GM18520 (cell line): Measurements from ENCODE around the gene LRRC7.

Source experiments
- ATAC-seq: cut with Tn5 transposase; IDR thresholded peaks from one replicate; pipeline ENCODE4 v1.9.1; 2021; ENCODE audit not compliant: unreplicated experiment

Gene LRRC7

DNA sequence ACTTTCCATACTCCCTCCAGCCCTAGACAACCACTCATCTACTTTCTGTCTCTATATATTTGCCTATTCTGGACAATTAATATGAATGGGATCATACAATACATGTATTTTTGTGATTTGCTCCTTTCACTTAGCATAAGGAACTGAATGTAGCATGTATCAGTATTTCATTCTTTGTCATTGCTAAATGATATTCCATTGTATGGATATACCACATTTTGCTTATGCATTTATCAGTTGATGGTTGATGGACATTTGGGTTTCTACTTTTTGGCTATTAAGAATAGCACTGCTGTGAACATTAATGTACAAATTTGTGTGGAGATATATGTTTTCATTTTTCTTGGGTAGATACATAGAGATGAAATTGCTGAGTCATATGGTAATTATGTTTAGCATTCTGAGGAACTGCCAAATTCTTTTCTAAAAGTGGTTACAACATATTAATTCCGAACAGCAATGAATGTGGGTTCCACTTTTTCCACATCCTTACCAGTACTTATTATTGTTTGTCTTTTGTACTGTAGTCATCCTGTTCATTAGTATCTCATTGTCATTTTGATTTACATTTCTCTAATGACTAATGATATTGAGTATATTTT, 516.7 kb downstream of the LRRC7 start:
- ATAC-seq, result no peak

DNA sequence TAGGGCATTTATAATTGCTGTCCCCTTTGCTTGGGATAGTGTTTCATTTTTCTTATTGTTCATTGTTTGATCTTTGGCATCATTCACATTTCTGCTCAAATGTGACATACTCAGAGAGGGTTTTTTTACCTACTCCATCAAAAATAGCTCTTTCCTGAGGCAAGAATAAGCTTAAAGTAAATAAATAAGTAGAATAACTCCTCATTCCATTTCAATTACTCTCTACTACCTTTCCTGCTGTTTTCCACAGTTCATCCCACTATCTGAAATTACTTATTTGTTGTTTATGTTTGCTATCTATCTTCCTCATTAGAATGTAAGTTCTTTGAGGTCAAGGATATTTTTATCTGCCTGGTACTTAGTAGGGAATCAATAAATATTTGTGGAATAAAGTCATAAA, 517.8 kb downstream of the LRRC7 start:
- ATAC-seq, result no peak

DNA sequence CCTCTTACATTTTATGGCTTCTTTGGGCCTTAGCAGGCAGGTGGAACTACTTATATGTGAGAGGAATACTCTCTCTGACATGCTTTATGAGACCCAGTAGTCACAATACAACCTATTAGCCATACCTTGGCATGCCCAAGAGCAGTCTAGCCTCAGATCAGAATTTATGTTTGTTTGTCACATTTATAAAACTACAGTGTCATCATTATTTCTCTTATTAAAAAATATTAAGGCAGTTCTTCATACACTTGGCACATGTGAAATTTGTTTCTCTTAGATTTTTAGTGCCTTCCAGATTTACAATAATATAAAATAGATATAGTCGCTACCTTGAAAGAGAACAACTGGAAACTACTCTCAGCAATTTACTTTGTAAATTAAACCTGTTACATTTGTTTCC, 519.2 kb downstream of the LRRC7 start:
- no peak for ATAC-seq

DNA sequence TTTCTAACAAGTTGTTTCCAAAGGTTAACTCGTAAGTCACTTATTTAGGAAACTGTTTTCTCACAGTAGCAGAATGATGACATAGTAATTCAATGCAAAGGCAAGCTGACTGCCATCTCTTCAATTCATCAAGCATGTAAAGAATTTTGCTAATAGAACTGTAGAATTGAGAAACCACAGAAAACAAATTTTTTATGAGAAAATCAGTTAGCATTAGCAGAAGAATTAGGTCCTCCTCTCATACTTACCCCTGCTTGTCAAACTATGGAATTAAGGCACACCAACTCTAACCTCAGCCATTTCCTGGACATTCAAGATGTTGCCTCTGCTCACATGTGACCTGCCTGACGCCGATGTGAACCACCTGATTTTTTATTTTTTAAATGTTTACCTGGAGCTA, 522.4 kb downstream of the LRRC7 start:
- no peak for ATAC-seq

DNA sequence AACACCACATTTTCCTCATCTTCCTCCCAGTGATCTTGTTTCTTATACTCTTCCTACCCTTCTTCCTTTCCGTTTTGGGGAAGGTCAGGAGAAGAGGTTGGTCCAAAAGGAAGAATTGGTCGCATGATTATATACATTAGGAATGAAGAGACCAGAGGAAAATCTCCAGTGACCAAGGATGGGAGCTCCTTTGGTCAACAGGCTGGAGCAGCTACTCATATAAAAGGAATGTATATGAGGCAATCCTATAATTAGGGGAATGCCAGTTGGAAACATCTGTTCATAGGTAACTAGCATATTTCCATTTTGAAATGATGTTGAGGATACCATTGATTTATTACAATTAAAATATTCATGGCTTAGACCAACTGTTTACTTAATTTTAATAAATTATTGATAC, 523.2 kb downstream of the LRRC7 start:
- no peak for ATAC-seq

DNA sequence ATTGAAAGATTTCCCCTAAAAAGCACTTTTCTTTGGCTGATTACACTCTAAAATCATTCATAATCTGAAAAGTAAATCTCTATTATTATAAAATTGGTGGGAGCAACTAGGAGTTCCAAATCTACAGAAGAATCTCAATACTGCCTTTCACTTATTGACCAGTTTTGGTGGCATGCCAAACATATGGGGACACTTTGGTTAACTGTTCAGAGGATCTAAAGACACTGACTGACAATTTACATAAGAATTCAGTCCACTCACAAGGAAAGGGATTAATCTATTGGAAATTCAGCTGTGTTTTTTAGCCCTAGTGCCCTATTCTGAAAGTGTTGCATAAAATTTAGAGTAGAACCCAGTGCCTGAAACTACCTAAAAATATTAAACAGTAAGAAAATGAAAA, 524.1 kb downstream of the LRRC7 start:
- ATAC-seq, result no peak

DNA sequence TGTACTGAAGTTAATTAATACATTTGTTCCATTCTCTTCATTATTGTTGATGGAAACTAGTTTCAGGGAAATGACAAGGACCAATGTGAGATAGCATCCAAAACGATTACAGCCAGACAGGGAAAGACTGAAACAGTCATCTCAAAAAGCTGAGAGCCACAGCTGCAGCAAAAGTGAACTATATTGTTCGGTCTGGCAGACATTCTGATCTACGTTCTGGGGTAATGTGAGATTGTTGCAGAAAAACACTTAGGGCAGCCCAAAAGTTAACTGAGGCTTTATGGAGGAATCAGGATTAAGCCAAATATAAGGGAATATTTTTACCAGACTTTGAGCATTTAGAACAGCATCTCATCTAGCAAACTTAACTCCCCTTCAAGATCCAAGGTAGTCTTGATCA, 524.8 kb downstream of the LRRC7 start:
- ATAC-seq, result no peak

DNA sequence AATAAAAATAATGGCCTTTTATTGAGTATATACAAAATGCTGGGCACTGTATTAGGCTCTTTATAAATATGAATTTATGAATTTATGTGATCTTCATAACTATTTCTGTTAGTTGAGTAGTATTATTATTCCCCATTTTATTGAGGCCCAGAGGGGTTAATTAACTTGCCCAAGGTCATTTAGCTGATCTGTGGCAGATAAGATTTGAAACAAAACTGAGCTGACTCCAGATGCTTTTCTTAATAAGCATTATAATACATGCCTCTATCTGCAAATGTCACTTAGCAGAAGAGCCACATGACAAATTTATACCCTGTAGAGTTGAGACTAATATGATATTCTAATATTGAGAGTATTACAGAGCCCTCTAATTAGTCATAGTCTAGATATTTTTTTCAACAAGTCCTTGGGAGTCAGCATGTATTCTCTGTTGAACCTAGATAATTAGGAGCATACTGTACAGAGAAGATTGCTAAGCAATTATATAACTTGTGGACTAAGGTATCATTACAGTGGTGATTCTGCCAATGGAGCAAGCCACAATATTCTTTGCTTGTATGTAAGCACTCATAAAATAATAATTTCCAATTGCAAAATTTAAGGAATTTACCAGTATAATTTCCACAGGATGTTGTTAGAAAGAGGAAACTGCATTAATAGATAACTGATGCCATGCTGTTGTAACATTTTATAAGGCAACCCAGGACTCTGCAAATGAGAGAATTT, 525.7 kb downstream of the LRRC7 start:
- no peak for ATAC-seq

DNA sequence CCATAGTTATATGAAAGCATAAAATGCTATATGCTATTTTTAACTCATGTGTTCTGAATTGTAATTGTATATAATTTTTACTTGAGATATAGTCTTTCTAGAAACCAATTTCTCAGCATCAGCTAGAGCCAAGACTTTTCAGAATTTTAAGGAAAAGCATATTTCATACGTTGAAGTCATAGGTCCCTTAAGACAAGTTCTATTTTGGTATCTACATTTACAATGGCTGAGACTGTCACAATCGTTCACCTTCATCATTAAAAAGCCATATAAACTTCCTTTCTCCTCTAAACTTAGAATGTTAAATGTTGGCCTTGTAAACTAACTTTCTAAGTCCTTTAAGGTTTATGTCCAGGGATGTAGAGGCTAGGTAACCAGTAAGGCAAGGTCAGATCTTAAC, 533.5 kb downstream of the LRRC7 start:
- ATAC-seq, result no peak

DNA sequence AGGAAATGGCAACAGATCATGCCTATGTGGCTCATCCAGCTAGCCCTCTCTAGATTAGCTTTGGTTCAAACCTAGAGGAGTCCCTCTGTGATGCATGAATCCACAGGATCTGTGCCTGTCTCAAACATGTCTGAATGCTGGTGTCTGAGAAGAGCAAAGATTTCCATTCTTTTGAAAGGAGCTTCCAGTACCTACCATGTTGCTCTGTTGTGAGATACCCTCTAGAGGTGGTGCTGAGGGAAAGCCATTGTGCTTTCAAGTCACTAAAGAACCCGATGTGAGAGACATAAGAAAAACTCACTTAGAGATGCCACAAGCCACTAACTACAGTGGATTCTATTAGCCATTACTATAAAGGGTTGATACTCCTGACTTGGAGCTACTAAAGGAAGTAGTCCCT, 534.1 kb downstream of the LRRC7 start:
- ATAC-seq, result no peak

DNA sequence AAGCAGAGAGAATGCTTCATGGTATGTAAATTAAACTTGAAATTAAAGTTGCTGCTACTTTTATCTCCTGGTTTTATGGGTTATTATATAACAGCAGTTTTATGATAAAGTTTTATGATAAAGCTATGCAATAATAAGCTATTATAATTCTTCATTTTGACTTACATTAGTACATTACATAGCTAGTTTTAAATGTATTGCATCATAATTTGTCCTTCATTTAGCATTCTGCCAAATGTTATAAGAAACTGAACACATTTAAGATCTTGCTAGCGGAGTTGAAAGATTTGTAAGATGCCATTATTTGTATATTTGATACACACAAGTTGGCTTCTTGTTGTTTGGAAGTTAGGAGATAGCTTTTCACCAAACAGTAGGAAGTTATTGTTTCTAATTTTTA, 536.0 kb downstream of the LRRC7 start:
- ATAC-seq, result no peak

DNA sequence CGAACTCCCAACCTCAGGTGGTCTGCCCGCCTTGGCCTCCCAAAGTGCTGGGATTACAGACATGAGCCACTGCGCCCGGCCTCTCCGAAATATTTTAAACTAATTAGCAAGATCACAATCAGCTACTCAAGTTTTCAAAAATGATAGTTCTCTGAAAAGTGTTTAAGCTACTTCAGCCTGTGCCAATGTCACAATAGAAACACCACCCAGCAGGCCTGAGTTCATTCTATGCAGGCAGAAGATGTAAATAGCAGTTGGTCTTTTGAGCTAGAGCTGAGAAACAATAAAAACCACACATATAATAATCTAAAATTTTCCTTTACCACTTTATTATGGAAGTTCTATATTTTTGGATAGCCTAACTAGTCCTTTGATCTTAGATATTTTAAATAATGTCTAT, 541.5 kb downstream of the LRRC7 start:
- ATAC-seq, result no peak

DNA sequence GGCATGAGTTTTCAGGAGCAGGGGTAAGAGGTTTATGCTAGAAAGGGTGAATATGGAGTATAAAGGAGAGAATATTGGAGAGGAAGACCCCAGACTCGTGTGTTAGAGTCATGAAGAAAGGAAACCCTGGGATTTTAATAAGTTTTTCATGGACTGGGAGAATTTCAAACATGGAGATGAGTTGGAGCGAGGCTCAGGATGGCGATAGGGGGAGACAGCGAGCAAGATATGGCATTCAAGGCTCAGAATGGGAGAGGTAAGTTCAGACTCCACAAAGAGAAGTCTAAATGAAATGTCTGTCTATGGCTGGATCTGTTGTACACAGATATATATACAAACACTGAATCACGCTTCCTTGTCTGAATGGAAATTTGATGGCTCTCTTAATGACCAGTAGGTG, 545.1 kb downstream of the LRRC7 start:
- ATAC-seq, result no peak

DNA sequence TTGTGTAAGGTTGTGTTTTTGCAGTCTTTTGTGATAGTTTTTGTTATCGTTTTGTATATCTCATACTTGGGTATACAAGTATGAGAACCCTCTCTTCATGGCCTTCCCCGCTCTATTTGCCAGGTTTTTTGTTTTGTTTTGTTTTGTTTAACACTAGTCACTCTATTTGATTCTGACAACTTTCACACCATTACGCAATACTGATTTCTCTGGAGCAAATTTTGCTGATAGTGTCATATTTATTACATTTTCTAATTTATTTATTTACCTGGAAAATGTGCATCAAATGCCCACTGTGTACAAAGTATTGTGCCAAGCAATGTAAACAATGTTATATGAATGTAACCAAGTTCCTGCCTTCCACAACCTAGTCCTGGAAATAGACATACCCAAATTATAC, 547.6 kb downstream of the LRRC7 start:
- ATAC-seq, result no peak

DNA sequence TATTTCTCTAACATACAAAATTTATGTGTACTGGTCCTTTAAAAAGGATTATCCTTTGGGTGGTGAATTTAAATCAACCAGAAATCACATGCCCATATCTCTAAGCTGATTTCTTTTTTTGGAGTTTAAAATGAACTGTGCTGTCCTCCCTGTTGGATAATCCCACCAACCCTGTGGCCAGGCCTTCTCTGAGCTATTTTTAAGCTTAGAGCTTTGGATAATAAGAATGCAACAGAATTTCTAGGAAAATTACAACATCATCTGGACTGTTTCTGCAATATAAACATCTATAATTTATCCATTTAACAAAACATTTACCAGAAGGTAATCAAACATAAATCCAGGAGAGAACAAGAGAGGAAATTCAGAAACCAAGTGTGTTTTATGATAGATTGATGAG, 549.3 kb downstream of the LRRC7 start:
- no peak for ATAC-seq

DNA sequence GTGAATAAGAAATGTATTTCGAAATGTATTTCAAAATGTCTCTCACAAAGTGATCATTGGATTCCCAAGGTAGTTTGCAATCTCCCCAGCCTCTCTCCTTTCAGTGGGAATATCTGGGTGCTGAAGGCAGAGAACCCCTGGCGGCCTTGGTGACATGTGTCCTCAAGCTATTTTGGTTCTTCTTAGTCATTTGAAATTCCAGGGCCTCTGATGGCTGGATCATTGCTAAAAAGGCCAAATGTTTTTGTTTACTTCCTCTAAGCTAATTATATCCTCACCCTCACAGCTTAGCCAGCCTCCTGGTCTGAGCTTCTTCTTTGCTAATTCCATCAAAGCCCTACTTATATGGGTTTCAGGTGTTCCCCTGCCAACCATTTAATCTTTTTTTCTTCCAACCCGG, 566.4 kb downstream of the LRRC7 start:
- ATAC-seq, result no peak

DNA sequence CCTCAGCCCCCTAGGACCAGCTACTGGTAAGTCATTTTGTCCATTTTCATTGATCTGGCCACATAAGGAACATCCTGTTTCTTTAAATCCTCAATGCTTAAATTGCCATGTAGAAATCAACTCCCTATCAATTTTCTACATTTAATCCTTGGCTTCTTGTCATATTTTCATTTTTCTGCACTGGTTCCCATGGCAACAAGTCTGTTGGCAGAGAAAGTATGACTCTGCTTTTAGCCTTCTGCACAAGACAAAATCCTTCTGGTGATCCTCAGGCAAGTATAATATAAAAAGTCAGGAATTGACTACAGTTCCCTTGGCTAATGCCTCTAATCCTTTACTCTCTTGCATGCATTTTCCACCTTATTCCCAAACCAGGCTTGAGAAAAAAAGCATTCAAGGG, 572.6 kb downstream of the LRRC7 start:
- no peak for ATAC-seq

DNA sequence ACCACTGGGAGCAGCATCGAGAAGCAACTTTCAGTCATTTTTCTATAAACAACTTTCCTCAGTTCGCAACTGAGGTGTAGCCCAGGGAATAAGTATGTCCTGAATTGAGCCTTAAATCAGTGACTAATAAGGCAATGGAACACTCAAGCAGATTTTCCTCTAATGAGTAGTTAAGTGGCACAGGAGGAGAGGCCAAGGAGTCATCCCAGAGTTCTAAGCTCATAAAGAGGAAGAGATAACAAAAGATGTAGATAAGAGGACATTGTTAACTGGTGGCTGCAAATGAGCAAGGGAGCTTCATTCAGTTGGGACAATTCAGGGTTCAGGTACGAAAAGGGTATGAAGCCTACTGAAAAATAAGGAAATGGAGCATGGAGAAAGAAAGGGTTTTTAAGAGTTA, 573.2 kb downstream of the LRRC7 start:
- no peak for ATAC-seq

DNA sequence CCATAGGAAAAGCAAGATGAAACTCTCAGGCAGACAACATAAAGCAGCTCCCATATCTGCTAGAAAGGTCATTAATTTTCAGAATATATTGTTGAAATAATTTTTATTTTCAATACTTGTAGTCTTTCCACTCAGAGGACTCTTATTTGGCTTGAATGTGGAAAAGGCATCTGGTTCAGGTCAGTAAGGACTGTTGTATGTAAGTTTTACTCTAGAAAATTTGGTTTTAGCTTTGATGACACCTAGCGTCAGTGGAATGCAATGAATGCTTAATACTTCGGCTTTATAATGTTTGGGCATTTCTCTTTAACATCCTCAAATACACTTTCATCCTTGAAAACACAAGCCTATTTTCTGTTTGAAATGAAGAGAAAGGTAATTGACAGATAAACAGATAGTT, 574.4 kb downstream of the LRRC7 start:
- ATAC-seq, result no peak

DNA sequence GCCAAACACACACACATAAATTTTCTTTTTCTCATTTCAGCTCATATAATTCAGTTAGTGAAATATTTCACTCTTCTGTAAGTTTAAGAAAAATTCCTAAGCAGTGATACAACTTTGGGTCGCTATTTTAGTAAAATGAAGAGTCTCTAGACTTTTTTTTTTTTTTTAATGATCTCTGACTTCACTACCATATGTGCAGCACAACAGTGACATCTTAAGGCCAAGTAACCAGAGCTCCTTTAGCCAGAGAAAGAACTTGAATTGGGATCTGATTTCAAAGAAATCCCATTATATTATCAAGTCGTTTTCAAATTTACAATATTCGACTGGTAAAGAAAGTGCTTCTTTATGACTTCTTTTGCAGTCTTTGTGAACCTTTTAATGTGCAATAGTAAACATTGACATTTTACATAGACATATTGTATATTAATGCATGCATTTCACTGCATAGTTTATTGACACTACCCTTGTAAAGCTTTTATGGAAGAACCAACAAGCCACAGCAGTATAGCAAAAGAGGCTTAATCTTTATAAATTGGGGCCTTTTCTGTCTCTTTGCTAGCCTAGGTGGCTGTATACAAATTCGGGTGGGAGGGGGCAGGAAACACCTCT, 575.4 kb downstream of the LRRC7 start:
- ATAC-seq, result no peak

DNA sequence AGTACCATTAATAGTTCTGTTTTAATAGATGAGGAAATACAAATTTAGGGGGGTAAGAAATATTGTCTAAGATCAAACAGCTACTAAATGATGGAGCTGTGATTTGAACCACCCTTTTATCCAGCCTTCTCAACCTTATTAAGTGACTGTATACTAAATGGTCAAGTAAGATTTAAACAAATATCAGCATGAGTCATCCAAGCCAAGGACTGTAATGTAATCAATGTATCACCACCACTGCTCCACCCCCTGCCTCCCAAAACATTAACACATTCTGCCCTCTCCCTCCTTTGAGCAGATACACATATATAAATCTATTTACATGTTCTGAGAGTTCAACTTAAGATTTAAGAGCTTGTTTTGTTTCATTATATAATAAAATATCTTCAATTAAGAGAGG, 578.8 kb downstream of the LRRC7 start:
- no peak for ATAC-seq

DNA sequence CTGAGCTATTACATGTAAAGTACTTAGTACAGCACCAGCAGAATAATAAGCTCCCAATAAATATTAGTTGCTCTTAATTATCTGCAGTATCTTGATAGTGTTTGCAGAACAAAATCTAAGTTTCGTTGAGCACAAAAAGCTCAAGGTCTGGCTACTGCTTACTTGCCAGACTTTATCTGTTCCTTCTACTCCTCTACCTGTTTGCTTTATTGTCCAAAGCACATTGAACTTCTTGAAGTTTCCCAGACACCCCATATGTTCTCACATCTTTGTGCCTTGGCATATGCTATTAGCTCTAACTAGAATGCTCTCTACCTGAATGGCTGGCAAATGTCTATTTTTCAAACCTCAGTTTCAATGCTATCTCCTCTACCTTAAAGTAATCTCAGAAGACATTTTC, 582.7 kb downstream of the LRRC7 start:
- ATAC-seq, result no peak

DNA sequence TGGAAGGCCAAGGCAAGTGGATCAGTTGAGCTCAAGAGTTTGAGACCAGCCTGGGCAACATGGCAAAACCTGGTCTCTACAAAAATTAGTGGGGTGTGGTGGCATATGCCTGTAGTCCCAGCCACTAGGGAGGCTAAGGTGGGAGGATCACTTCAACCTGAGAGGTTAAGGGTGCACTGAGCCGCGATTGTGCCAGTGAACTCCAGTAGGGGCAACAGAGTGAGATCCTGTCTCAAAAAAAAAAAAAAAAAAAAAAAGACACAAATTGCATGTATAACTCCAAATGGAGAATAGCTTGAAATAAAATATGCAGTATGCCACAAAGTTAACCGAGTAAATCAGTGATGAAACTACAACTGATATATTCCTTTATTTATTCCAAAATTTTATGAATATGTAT, 586.0 kb downstream of the LRRC7 start:
- no peak for ATAC-seq
